ENCODE results near the gene RAD51B.

The RAD51B gene

DNA sequence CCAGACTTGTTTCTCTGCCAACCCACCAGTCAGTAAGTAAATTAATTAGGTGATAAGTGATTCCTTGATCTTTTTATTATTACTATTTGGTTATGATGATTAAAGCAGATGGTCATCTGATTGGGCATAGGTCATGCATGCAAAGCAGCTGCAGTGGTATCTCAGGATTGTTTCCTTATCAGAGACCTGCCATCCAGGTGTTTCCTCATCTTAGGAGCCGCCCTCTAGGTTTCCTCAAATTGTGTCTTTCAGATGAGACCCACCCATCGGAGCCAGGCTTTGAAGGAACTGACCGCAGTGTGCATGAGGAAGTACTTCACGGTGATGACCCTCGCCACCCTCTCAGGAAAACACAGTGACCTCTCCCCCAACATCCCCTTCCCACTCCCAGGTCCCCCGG lies 910.0 kb downstream of the RAD51B start:
- TF ChIP-seq, protein P1, sequence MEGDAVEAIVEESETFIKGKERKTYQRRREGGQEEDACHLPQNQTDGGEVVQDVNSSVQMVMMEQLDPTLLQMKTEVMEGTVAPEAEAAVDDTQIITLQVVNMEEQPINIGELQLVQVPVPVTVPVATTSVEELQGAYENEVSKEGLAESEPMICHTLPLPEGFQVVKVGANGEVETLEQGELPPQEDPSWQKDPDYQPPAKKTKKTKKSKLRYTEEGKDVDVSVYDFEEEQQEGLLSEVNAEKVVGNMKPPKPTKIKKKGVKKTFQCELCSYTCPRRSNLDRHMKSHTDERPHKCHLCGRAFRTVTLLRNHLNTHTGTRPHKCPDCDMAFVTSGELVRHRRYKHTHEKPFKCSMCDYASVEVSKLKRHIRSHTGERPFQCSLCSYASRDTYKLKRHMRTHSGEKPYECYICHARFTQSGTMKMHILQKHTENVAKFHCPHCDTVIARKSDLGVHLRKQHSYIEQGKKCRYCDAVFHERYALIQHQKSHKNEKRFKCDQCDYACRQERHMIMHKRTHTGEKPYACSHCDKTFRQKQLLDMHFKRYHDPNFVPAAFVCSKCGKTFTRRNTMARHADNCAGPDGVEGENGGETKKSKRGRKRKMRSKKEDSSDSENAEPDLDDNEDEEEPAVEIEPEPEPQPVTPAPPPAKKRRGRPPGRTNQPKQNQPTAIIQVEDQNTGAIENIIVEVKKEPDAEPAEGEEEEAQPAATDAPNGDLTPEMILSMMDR (conservative IDR thresholded peaks at IDR 0.05; ENCODE audit: low read depth): no peak
- CTCF ChIA-PET: no interaction called here
- no peak overlapping the region for H3K27ac ChIP-seq
- DNase-seq (ENCODE audit: low spot score): no peak
- POLR2A ChIA-PET (ENCODE audit: low non-redundant PET): no interaction called here

DNA sequence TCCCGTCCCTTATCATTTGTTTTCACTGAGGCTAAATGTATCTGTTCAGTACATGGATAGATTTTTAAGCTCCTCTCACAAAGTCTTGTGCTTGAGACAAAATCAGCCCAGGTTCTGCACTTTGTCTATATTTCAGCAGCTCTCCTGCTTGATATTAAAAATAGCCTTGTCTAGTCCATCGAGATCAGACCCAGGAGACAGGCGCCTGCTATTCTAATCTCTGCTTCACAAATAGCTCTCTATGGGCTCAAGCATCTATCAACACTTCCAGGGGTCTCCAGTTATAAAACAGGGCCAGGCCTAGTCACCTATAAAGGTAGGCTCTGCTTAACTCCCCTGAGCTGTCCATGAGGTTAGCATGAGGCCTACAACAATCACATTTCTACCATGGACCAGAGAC lies 910.8 kb downstream of the RAD51B start:
- no peak for DNase-seq (ENCODE audit: low spot score)
- ChIA-PET POLR2A (ENCODE audit: low non-redundant PET) (no interaction called here), CTCF (no interaction called here)
- no peak overlapping the region for H3K27ac ChIP-seq
- TF ChIP-seq, protein P1 (conservative IDR thresholded peaks at IDR 0.05; ENCODE audit: low read depth): no peak

DNA sequence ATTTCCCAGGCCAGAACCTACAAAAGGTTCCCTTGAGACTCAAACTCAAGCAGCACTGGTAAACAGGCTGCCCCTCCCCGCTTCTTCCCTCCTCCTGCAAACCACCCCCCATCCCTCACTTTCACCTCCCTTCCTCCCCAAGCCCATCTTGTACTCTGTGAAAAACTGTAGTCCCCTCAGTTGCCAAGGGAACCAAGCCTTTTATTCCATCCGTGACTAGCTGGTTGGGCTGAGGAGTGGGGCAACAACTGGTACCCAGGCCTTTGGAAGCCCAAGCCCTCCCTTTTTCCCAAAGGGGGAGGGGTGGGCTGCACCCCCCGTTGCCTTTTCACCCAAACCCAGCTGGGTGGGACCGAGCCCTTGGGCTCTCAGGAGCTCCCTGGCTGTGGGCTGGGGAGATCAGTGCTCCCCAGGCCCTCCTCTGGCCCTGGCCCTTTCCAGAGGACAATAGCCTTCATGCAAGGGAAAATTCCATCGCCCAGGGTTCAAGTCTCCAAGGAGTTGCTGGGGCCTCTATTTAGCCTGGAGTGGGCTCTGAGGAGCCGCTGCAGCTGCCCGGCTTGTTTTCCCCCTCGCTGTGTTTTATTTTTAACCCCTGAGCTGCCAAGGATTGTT lies 911.3 kb downstream of the RAD51B start:
- no peak overlapping the region for H3K27ac ChIP-seq
- ChIA-PET POLR2A (ENCODE audit: low non-redundant PET) (no interaction called here), CTCF (no interaction called here)
- DNase-seq (ENCODE audit: low spot score): no peak
- TF ChIP-seq, protein P1 (conservative IDR thresholded peaks at IDR 0.05; ENCODE audit: low read depth): no peak

DNA sequence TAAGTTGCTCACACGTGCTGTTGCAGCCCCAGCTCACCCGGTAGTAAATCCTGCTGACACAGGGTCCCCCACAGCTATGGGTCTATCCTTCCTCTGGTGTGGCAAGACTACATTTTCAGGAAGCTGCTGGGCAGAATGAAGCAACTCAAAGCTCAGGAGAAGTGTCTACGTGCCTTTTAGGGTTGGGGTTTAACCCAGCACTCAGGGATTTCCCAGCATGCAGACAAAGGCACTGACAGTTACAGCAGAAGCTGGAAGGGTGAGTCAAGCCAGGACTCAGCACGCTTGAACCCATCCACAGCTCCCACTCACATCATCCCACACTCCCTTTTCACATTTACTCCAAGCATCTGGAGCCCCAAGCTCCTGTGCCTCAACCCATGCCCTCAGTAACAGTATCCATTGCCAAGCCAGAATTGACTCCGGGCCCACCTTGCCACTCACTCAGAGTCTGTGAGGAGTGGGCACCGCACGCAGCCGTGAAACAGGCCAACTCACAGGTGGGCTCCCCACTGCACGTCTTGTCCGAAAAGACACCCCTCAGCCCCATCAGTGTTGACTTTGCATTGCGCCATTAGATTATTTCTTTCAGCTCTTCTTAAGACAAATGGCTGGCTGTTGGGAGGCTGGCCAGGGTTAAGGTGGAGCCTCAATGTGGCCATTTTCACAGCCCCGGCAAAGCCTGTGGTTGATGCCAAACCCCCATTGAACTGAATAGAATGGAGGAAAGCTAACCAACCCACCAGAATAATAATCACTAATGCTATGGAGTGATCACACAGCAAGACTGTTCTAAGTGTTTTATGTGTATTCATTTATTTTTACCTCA lies 913.7 kb downstream of the RAD51B start:
- DNase-seq (ENCODE audit: low spot score): no peak
- no peak overlapping the region for H3K27ac ChIP-seq
- TF ChIP-seq, protein P1 (conservative IDR thresholded peaks at IDR 0.05; ENCODE audit: low read depth): no peak
- ChIA-PET POLR2A (ENCODE audit: low non-redundant PET) (no interaction called here), CTCF (interaction anchor here (0.6 to 0.7 kb wide), 2 partner anchors 9 to 33 kb away, joined by 3 read pairs; no protein-coding TSS in a partner anchor)

DNA sequence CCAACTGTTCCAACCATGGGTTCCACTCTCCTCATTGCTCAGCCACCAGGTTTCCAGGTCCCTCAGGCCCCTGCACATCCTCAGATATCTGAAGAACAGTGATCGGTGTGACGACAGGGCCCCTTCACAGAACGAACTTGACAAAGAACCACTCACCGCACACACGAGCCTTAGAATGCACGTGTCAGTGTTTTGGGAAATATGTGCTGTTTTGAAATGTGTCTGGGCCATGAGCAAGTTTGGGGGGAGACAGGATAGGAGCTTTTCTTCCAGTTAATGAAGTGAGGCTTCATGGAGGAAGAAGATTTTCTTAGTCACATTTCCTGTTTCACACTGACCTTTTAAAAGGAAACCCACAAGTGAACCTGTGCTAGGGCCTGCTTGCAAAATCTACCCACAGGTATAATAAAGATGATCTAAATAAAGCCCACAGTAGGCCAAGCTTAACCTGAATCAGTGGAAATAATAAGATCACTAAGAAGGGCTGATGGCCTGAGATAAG lies 914.7 kb downstream of the RAD51B start:
- ChIA-PET CTCF (no interaction called here), POLR2A (ENCODE audit: low non-redundant PET) (no interaction called here)
- no peak for DNase-seq (ENCODE audit: low spot score)
- H3K27ac ChIP-seq: no peak overlapping the region
- TF ChIP-seq, protein P1 (conservative IDR thresholded peaks at IDR 0.05; ENCODE audit: low read depth): no peak

DNA sequence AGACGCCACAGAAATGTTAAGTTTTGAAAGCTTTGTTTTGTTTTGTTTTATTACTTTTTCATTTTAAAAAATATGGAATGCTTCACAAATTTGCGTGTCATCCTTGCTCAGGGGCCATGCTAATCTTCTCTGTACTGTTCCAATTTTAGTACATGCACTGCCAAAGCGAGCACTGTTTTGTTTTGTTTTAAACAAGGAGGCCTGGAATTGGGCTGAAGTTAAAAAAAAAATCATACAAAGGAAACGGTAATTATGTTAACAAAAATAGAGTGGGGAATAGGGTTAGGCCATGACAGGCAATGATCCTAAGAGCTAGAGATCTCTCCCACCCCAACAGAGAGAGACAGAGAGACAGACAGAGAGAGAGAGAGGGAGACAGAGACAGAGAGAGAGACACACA lies 916.3 kb downstream of the RAD51B start:
- TF ChIP-seq, protein P1 (conservative IDR thresholded peaks at IDR 0.05; ENCODE audit: low read depth): no peak
- ChIA-PET CTCF (interaction anchor here (0.7 to 1.8 kb wide), 3 partner anchors 22 to 59 kb away, joined by 3 read pairs; no protein-coding TSS in a partner anchor), POLR2A (ENCODE audit: low non-redundant PET) (no interaction called here)
- no peak for DNase-seq (ENCODE audit: low spot score)
- H3K27ac ChIP-seq: no peak overlapping the region

Data from RWPE1 (cell line).